SK-N-DZ (cell line): ENCODE measurements around the gene AGBL1.

Experiments used
- DNase-seq: peaks from one replicate; pipeline ENCODE4 v3.0.0-alpha.2; 2015; ENCODE audit warnings: low spot score

The AGBL1 gene

GRCh38 chr15:86163816-86164215 is 84.1 kb downstream of the AGBL1 start:
- DNase-seq, result no peak

DNA sequence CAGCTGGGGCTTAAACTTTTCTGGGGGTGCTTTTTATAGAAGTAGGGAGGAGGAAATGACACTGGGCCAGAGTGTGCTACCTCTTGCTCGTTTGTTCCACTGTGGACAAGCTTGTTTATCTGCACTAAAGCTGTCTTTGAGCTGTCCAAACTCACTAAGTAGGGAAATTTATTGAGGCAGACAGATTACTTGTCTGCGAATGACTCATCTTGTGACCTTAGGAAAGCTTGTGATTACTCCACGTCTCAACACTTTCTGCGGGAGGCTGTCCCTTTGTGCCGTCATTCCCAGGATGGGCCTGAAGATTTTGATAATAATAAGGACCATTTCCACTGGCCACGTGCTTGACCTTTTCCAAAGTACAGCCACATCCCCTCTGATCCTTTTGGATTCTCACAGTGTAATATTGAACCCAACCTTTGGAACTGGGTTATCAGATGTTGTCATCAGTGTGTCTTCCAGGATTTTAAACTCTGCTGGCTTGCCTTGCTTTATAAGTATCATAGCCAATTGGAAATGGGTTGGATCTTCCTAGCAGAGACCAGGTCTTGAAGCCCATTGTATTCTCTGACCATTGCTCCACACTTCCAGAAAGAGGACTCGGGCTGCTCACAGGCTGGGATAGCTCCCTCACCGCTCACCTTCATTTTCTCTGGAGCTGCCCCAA is 84.7 kb downstream of the AGBL1 start:
- no peak for DNase-seq

DNA sequence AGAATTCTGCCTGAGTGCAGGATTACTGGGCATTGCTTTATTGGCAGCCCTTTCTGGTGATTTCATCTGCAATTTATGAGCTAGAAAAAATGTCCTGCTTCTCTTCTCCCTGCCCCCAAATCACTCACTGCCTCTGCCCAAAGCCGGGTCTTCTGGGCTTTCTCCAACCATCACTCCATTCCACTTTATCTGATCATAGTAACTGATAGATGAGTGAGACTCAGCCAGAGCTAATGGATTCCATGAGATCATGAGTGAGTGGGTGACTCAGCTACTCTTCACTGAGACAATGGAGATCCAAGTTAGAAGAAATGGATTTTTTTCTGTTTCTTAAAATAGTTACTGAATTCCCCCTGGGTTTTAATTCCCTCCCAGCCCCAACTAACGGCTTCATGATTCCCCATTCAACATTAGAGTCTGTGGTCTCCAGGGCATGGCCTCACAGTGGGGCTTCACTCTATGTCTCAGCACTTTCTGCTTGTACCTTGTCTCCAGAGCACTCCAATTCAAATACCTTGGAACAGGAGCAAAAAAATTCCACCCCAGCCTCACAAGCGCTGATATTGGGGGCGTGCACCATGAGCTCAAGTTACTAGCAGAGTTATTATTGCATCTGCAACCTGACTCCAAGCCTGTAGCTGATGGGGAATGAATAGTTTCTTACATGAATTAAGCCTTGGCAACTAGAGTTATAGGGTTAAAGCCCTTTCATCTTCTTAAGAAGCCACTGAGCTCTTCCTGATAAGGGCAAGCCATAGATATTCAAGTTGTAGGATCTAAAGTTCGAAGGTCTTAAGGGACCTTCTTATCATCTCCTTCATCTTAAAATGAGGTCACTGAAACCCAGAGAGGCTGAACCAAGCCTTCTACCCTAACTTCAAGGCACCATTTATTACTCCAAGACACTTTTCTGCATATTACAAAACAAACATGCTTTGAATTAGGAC is 85.9 kb downstream of the AGBL1 start:
- DNase-seq, result peak; percentile 85

GRCh38 chr15:86167841-86168240 is 88.2 kb downstream of the AGBL1 start:
- no peak for DNase-seq

DNA sequence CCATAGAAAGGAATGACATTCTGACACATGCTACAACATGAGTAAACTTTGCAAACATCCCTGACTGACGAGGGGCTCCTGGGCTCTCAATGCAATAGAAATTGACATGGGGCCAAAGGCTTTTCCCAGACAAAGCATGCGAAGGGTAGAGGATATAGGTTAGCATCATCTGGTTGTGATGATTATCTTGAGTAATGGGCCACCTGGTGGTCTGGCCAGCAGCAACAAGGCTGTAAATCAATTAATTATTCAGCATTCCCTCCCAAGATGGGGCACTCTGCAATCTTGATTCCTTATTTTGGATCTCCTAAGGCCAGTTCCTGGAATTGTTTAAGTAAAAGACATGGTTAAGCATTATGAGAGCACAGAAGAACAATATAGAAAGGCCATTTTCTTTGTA is 99.2 kb downstream of the AGBL1 start:
- peak; percentile 88 for DNase-seq

GRCh38 chr15:86183596-86184491 is 104.2 kb downstream of the AGBL1 start:
- no peak for DNase-seq

GRCh38 chr15:86193716-86194380 is 114.2 kb downstream of the AGBL1 start:
- DNase-seq, result peak; percentile 69

GRCh38 chr15:86197770-86198169 is 118.1 kb downstream of the AGBL1 start:
- no peak for DNase-seq

- no peak for DNase-seq
Observed at GRCh38 chr15:86199467-86200145, 119.9 kb downstream of the AGBL1 start.

DNA sequence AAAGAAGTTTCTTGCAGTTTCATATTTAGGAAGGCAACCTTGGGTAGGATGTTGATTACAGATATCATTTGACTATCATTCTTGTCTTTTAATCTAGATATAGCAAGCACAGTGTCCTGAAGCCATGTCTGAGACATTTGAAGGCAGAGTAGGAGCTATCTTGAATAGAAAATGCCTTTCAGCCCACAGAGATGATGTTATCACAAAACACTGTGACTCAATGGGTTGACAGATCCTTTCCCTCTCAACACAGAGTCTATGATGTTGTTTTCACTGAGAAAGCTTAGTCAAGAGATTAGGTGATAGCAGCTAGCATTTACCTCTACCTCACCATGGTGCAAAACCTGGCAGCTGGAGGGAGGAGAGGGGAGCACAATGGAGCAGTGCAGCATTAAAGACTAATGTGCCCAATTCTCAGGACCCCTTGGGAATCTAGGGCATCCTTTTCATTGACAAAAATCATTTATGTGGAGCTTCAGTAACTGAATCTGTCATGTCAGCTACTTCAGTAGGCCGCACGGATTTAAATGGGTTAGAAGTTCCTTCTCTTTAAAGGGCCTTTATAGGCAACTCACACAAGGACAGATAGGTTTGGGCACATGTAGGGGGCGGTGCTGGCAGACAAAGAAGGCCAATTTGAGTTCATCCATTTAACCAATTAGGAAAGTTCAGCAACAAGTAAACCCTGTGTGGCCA is 121.8 kb downstream of the AGBL1 start:
- DNase-seq, result no peak

GRCh38 chr15:86203462-86203861 is 123.8 kb downstream of the AGBL1 start:
- DNase-seq, result no peak

- no peak for DNase-seq
Observed at GRCh38 chr15:86205096-86205495, 125.4 kb downstream of the AGBL1 start.

DNA sequence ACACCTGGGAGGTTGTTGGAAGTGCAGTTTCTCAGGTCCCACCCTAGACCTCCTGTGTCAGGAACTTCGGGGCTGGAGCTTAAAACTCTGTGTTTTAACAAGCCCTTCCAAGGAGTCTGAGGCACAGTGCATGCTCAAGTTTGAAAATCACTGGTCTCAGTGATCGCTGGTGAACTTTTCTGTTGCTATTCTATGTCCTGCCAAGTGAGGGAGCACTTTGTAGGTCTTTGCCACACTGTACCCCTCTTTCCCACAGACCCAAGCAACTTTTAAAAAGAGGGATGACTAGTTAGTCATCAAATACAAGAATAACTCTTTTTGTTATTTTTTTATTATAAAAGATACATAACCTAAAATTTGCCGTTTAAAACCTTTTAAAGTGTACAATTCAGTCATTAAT is 133.7 kb downstream of the AGBL1 start:
- no peak for DNase-seq

GRCh38 chr15:86213888-86214287 is 134.2 kb downstream of the AGBL1 start:
- no peak for DNase-seq

GRCh38 chr15:86221119-86221518 is 141.4 kb downstream of the AGBL1 start:
- no peak for DNase-seq

DNA sequence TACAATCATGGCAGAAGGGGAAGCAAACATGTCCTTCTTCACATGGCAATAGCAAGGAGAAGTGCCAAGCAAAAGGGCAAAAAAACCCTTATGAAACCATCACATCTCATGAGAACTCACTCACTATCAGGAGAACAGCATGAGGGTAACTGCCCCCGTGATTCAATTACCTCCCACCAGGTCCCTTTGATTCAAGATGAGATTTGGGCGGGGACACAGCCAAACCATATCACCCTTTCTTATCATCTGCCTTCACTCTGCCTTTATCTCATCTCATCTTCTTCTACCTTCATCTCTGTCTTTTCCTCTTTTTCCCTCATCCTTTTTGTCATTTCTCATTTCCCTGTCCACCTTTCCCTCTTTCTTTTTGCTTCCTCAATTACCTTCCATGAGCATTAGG is 149.6 kb downstream of the AGBL1 start:
- DNase-seq, result peak; percentile 70

DNA sequence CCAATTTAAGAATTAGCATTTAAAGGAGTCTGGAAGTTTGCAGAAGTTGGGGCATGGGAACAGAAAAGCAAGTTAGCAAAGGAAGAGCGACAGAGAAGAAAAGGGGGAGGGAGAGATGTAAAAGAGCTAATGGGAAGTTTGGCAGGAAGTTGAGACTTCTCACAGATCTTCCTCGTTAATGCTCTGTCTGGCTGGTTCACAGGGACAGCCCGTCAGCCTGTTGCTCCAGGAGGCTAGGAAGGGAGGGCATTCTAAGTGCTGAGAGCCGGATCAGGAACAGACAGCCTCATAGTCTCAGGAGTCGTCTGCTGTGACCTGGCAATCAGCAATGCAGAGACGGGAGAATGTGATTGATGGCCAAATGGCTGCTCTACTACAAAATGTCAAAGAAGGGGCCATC is 150.3 kb downstream of the AGBL1 start:
- DNase-seq, result peak; percentile 33

DNA sequence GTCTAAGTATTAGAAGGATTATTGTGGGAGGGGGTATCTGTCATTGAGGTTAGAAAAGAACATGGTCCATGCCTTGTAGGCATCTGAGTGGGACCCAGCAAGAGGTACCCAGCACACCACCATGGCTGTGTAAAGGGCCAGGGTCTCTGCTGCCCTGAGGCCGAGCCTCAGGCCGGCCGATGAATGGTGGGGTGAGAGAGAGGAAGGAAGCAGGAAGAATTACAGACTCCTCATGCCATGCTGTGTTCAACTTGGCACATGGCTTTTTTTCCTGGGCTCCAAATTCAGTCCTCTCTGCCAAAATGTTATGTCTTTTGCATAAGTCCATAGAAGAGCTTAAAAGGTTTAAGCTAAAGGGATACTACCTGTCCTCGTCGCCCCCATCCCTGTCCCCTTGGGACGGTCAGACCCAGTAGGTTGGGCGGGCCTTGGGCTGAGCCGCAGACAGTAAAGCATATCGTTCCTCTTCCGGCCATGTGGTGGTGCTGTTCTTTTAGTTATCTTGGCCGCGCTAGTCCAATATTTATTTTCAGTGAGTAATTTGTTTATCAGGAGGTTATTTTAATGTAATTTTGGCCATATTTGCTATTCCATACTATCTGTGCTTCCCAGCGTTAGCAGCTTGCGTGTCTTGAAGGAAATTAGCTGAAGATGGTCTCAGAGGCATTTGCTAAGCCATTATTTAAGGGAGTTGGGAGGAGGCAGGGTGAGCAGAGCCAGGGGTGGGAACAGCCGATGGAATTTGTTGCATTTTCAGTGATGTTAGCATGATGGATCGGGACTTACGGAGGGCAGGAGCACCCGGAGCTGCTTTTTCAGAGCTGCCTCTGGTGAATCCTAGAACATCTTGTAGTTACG is 152.4 kb downstream of the AGBL1 start:
- DNase-seq, result peak; percentile 17

DNA sequence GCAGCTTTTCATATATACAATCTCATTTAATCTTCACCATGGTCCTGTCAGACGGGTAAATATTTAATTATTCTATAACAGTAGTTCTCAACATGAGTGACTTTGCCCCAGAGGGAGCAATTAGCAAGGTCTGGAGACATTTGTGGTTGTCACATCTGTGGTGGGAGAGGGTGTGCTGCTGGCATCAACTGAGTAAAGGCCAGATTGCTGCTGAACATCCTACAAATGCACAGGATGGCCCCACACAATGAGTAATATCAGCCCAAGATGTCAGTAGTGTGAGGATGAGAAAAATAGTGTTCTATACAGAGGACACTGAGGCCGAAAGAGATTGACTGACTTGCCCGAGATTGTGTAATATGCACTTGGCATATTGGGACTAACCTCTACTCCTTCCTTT is 156.0 kb downstream of the AGBL1 start:
- no peak for DNase-seq
